GM06990 (cell line): ENCODE measurements around the gene ABCF2.

Experiments used
- DNase-seq: peaks from one replicate; pipeline ENCODE4 v3.0.0-alpha.2; 2011; ENCODE audit not compliant: insufficient read length; ENCODE audit errors: extremely low read depth
- H3K27me3 ChIP-seq: replicated peaks from 2 replicates; pipeline ENCODE4 v1.6.0; 2011; ENCODE audit warnings: low read length; ENCODE audit not compliant: control insufficient read depth, insufficient read depth
- H3K36me3 ChIP-seq: 2 replicates; pipeline ENCODE4 v1.5.1; 2011; ENCODE audit warnings: low read length; ENCODE audit not compliant: control insufficient read depth, insufficient read depth
- H3K4me3 ChIP-seq: replicated peaks from 2 replicates; pipeline ENCODE4 v1.5.1; 2011; ENCODE audit warnings: low read depth, mild to moderate bottlenecking, control low read depth, low read length
- TF ChIP-seq, protein P1 (sequence below): IDR thresholded peaks from 2 replicates; pipeline ENCODE4 v1.5.1; 2011; ENCODE audit warnings: low read length, control low read depth, mild to moderate bottlenecking, inconsistent platforms; ENCODE audit not compliant: insufficient read depth, poor library complexity, severe bottlenecking

The ABCF2 gene

DNA sequence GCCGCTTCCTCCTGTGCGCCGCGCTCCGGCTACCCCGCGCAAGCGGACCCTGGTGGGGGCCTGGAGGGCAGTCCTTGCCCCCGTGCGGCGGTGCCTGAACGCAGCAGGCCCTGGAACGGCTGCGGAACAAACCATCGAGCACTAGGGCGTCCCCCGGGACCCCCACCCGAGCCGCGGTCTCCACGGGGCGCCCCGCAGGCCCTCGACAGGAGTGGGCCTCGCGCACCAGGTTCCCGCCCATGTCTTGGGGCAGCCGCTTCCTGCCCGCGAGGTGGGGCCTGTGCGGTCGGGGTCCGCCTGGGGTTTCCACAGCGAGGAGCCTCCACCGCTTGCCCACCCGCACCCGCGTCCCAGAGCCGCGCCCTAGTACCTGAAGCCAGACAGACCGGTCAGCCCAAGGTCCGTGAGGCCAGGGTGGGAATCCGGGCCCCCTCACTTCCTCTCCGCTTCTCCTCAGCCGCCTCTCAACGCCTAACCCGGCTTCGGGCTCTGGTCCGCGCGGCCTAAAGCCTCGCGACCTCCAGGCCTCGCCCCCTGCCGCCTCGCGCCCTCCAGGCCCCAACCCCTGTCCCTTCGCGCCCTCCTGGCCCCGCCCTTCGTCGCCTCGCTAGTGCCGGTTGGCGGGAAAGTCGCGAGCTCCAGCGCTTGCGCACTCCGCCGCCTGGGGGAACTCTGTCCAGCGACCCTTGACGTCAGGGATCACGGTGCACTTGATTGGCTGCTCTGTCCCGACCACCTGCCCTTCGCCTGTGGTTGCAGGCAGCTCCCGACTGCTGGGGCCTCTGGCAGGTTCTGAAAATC, 52.6 kb downstream of the ABCF2 start:
- TF ChIP-seq, protein P1, sequence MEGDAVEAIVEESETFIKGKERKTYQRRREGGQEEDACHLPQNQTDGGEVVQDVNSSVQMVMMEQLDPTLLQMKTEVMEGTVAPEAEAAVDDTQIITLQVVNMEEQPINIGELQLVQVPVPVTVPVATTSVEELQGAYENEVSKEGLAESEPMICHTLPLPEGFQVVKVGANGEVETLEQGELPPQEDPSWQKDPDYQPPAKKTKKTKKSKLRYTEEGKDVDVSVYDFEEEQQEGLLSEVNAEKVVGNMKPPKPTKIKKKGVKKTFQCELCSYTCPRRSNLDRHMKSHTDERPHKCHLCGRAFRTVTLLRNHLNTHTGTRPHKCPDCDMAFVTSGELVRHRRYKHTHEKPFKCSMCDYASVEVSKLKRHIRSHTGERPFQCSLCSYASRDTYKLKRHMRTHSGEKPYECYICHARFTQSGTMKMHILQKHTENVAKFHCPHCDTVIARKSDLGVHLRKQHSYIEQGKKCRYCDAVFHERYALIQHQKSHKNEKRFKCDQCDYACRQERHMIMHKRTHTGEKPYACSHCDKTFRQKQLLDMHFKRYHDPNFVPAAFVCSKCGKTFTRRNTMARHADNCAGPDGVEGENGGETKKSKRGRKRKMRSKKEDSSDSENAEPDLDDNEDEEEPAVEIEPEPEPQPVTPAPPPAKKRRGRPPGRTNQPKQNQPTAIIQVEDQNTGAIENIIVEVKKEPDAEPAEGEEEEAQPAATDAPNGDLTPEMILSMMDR: no peak
- DNase-seq: no peak
- Histone ChIP-seq H3K27me3 (no peaks in the 10 kb centered on the region), H3K4me3 (no peak overlapping the region), H3K36me3 (no peaks in the 10 kb centered on the region)

DNA sequence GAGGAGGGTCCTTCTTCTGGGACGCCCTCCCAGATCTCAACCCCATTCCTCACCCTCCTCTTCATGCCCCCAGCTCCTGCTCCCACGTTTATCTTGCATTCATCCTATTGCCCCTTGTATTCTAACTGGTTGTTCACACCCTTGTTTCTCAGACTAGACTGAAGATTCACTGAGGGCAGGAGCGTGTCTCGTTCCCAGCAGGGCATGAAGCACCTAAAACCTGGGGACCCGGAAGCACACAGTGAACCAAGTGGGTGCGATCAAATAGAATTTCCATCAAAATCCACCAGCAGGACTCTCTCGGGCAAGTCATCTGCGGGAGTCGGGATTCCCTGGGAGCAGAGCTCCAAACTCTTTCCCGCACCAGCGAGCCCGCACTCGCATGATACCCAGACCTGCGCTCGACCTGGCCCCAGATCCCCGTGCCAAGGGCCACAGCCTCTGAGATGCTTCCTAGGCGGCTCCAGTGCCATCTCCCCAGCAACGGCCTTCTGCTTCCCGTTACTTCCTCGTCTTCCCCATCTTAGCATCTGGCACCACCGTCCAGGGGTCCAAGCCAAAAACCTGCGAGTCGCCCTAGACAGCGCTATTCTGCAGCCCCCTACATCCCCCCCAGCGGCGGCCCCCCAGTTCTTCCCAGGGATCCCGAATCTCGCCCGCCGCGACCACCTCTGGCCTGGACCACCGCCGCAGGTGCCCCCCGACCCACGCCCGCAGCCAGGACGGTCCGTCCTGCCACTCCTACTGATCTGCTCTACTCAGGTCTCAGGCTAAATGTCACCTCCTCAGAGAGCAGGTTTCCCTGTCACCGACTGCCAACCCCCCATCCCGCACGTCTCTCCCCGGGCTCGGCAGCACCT, 53.4 kb downstream of the ABCF2 start:
- TF ChIP-seq, protein P1: no peak
- Histone ChIP-seq H3K36me3 (no peaks in the 10 kb centered on the region), H3K27me3 (peaks cover 2% of the 10 kb centered on the region; the same call in 1 of the 2 replicates), H3K4me3 (no peak overlapping the region)
- DNase-seq: no peak

DNA sequence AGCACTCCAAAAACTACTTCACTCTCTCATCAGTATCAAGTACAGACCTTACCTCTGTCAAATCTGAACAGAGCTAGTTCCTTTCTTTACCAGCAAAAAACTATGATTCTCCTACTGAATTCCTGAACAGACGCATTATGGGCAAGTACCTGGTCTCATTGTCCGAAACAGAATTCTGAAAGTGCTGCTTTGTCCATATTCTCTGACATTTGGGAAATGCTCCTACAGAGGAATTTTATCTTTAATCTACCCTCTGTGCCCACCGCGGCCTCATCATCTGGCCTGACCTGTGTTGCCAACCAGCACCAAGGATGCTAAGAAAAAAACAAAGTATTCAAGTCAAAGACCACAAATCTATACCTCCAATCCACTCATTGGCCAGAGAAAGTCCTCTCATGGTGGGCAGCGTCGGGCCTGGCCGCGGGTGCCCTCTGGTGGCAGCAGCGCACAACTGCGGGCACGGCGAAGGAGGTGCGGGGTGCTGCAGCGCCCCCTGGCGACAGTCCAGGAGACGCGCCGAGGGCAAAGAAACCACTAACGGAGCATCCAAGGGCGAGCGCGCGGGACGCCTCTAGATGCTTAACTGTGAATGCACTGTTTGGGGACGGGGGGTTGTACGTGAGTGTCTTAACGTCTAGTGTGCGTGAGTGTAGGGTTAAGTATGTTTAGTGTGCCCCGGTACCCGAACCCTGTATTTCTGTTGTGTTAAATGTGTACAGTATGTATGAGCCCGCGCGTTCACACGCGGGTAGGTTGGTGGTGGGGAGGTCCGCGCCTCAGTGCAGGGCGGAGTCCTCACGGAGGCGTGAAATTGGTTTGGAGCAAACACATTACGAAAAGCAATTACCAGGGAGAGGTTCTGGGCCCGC, 54.5 kb downstream of the ABCF2 start:
- no peaks in the 10 kb centered on the region for H3K36me3 ChIP-seq
- H3K4me3 ChIP-seq: no peak overlapping the region
- H3K27me3 ChIP-seq: peaks cover 4% of the 10 kb centered on the region
- TF ChIP-seq, protein P1: peak; percentile 100
- peak; percentile 78 for DNase-seq

DNA sequence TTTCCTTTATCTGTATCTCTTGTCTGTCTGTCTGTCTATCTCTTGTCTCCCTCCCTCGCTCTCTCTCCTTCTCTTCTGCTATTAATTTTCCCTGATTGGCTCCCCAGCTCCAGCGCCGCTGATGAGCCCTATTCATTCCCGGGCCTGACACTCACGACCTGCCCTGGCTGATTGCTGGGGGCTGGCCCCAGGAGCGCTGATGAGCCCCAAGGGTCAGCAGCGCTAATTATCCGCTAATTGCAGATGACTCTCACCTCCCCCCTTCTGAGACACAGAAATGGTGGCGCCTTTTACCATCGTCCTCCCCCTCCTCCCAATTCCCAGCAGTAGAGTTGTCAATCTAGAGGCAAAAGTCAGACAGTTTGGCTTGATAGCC, 58.2 kb downstream of the ABCF2 start:
- Histone ChIP-seq H3K36me3 (no peaks in the 10 kb centered on the region), H3K27me3 (peaks cover 4% of the 10 kb centered on the region), H3K4me3 (no peak overlapping the region)
- DNase-seq: no peak
- TF ChIP-seq, protein P1: no peak

DNA sequence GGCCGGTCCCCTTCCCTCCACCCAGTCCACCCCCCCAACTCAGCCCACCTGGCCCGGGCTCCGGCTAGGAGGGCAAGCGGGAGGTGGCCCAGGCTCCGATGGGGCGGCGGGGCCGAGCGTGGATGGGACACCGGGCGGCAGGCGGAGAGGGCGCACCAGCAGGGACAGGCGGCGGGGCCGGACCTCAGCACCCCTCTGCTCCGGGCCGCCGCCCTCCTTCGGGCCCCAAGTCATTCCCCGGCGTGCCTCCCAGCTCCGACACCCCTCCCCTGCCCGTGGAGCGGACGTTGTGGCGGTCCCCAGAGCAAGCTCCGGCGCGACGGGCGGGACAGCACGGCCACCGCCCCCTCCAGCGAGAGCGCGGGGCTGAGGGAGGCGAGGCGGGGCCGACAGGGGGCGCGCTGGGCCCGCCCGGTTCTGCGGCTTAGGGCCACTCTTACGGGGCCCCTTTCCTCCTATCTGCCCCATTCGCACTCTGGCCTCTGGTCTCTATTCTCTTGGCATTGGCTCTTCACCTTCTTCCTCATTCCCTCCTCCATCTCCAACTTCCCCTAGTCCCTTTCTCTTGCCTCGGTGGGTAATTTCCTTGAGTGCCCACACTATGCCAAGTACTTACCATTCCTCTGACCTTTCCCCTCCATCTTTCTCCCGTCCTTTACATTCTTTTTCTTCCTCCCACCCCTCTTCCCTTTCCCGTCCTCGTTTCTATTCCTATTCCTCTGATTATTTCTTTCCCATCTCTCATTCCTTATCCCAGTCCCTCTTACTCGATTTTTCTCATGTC, 58.8 kb downstream of the ABCF2 start:
- peak; percentile 57 for DNase-seq
- H3K4me3 ChIP-seq: no peak overlapping the region; the same call in 1 of the 2 replicates
- H3K36me3 ChIP-seq: no peaks in the 10 kb centered on the region
- peaks cover 4% of the 10 kb centered on the region for H3K27me3 ChIP-seq
- TF ChIP-seq, protein P1: peak; percentile 63
